Loucy (cell line): Measurements from ENCODE around the gene TRAPPC2B.

Source experiments
- EZH2phosphoT487 ChIP-seq: fragments of 200-600 bp; IDR thresholded peaks from 2 replicates; pipeline ENCODE4 v1.6.1; 2018; ENCODE audit warnings: antibody characterized with exemption, mild to moderate bottlenecking, moderate library complexity, borderline replicate concordance
- TF ChIP-seq, protein P1 (sequence below): fragments of 200-600 bp; sonication (generic); conservative IDR thresholded peaks from 2 replicates; pipeline ENCODE4 v1.5.1; 2014; ENCODE audit warnings: mild to moderate bottlenecking, antibody characterized with exemption, low read length

- TF ChIP-seq, protein P1, sequence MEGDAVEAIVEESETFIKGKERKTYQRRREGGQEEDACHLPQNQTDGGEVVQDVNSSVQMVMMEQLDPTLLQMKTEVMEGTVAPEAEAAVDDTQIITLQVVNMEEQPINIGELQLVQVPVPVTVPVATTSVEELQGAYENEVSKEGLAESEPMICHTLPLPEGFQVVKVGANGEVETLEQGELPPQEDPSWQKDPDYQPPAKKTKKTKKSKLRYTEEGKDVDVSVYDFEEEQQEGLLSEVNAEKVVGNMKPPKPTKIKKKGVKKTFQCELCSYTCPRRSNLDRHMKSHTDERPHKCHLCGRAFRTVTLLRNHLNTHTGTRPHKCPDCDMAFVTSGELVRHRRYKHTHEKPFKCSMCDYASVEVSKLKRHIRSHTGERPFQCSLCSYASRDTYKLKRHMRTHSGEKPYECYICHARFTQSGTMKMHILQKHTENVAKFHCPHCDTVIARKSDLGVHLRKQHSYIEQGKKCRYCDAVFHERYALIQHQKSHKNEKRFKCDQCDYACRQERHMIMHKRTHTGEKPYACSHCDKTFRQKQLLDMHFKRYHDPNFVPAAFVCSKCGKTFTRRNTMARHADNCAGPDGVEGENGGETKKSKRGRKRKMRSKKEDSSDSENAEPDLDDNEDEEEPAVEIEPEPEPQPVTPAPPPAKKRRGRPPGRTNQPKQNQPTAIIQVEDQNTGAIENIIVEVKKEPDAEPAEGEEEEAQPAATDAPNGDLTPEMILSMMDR, result no peak
- no peak for TF ChIP-seq EZH2phosphoT487
Observed at GRCh38 chr19:57321116-57321515, 42.2 kb upstream of the TRAPPC2B start.
